Peyer's patch (tissue), 4 donors: ENCODE data around the gene POU6F1.

Source experiments
- CTCF ChIP-seq, 6 experiments: fragments of 450-650 bp in 4 of 6; fragments of 200-600 bp in 2 of 6; sonication (generic) in 1 of 6; IDR thresholded peaks; one replicate each; pipeline ENCODE4 v1.5.1; 2017 to 2019; ENCODE audit warnings: antibody characterized with exemption in 6 of 6, mild to moderate bottlenecking in 3 of 6, moderate library complexity in 1 of 6
- POLR2A ChIP-seq, 2 donors: fragments of 450-650 bp; IDR thresholded peaks; one replicate each; pipeline ENCODE4 v1.5.1; 2017; ENCODE audit warnings: antibody characterized with exemption in 2 of 2, mild to moderate bottlenecking in 2 of 2, moderate library complexity in 2 of 2

DNA sequence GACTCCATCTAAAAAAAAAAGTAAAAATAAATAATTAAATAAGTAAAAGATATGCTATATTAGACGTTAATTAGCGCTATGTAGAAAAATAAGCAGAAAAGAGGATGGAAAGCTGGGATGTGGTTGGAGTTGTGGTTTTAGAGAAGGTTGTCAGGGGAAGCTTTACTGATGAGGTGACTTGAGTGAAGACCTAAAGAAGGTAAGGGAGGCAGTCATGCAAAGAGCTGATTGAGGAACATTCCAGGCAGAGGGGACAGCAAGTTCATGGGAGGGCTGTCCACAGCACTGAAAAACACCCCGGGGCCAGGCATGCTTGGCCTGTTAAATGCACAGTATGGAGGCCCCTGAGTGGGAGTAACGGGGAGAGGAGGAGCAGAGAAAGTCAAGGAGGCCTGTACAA is 36.7 kb upstream of the POU6F1 start:
- no peak for TF ChIP-seq POLR2A (IDR thresholded peaks at IDR 0.05)
- TF ChIP-seq CTCF (IDR thresholded peaks at IDR 0.05), result no peak
